ENCODE measurements around the gene MYOCD.

MYOCD gene

GRCh38 chr17:12721581-12721980 lies 55.9 kb downstream of the MYOCD start:
- DNase-seq = no peak

- no peak for DNase-seq
Measured at GRCh38 chr17:12722282-12722681, 56.6 kb downstream of the MYOCD start.

GRCh38 chr17:12726131-12726530 lies 60.4 kb downstream of the MYOCD start:
- no peak for DNase-seq

- no peak for DNase-seq
Measured at GRCh38 chr17:12727076-12727760, 61.5 kb downstream of the MYOCD start.

- DNase-seq = no peak
Measured at GRCh38 chr17:12727881-12728280, 62.2 kb downstream of the MYOCD start.

- DNase-seq = no peak
Measured at GRCh38 chr17:12729086-12729485, 63.4 kb downstream of the MYOCD start.

GRCh38 chr17:12730421-12730820 lies 64.7 kb downstream of the MYOCD start:
- DNase-seq = no peak

GRCh38 chr17:12730931-12731521 lies 65.3 kb downstream of the MYOCD start:
- DNase-seq = no peak

- DNase-seq = no peak
Measured at GRCh38 chr17:12731839-12732238, 66.1 kb downstream of the MYOCD start.

GRCh38 chr17:12732366-12732765 lies 66.7 kb downstream of the MYOCD start:
- no peak for DNase-seq

- DNase-seq = no peak
Measured at GRCh38 chr17:12734926-12735325, 69.2 kb downstream of the MYOCD start.

- DNase-seq = no peak
Measured at GRCh38 chr17:12735517-12735916, 69.8 kb downstream of the MYOCD start.

- no peak for DNase-seq
Measured at GRCh38 chr17:12736526-12736925, 70.8 kb downstream of the MYOCD start.

- no peak for DNase-seq
Measured at GRCh38 chr17:12737740-12738469, 72.2 kb downstream of the MYOCD start.

- no peak for DNase-seq
Measured at GRCh38 chr17:12738624-12739023, 72.9 kb downstream of the MYOCD start.

- DNase-seq = no peak
Measured at GRCh38 chr17:12739500-12739899, 73.8 kb downstream of the MYOCD start.

- no peak for DNase-seq
Measured at GRCh38 chr17:12743046-12743445, 77.4 kb downstream of the MYOCD start.

GRCh38 chr17:12744298-12744697 lies 78.6 kb downstream of the MYOCD start:
- no peak for DNase-seq

GRCh38 chr17:12744786-12745185 lies 79.1 kb downstream of the MYOCD start:
- DNase-seq = no peak

GRCh38 chr17:12745486-12745885 lies 79.8 kb downstream of the MYOCD start:
- DNase-seq = no peak

GRCh38 chr17:12756786-12757185 lies 91.1 kb downstream of the MYOCD start:
- DNase-seq = no peak

GRCh38 chr17:12759090-12759489 lies 93.4 kb downstream of the MYOCD start:
- DNase-seq = no peak

GRCh38 chr17:12765548-12765947 lies 99.9 kb downstream of the MYOCD start:
- no peak for DNase-seq

GRCh38 chr17:12768255-12768654 lies 102.6 kb downstream of the MYOCD start:
- DNase-seq = no peak

All from NCI-H1417 treated with DMSO at 0.1 percent for 48 hours (cell line).